Choroid plexus epithelial cell (primary cell): ENCODE measurements around the gene CTNNA1.

Experiments
- DNase-seq: peaks from one replicate; pipeline ENCODE4 v3.0.0-alpha.2; 2010; ENCODE audit warnings: low read depth
- H3K4me3 ChIP-seq: 2 replicates; pipeline ENCODE4 v1.5.1; 2011; ENCODE audit warnings: low read depth, mild to moderate bottlenecking, control low read depth, low read length, moderate library complexity
- CTCF ChIP-seq: conservative IDR thresholded peaks from 2 replicates; pipeline ENCODE4 v1.5.1; 2011; ENCODE audit warnings: low read depth, mild to moderate bottlenecking, control low read depth, inconsistent platforms, low read length, moderate library complexity

Gene CTNNA1

GRCh38 chr5:138884094-138884493, 130.9 kb downstream of the CTNNA1 start:
- no peak for DNase-seq
- H3K4me3 ChIP-seq: no peak overlapping the region
- no peak for TF ChIP-seq CTCF

- DNase-seq: no peak
- no peak overlapping the region for H3K4me3 ChIP-seq
- TF ChIP-seq CTCF: no peak
These were observed 131.3 kb downstream of the CTNNA1 start for GRCh38 chr5:138884554-138884953.

- DNase-seq: no peak
- no peak for TF ChIP-seq CTCF
- no peak overlapping the region for H3K4me3 ChIP-seq
These were observed 136.8 kb downstream of the CTNNA1 start for GRCh38 chr5:138889994-138890393.

GRCh38 chr5:138890644-138891043, 137.4 kb downstream of the CTNNA1 start:
- H3K4me3 ChIP-seq: no peak overlapping the region
- no peak for DNase-seq
- no peak for TF ChIP-seq CTCF

- no peak overlapping the region for H3K4me3 ChIP-seq
- no peak for TF ChIP-seq CTCF
- no peak for DNase-seq
These were observed 142.7 kb downstream of the CTNNA1 start for GRCh38 chr5:138895918-138896317.

GRCh38 chr5:138898299-138898698, 145.1 kb downstream of the CTNNA1 start:
- H3K4me3 ChIP-seq: no peak overlapping the region
- DNase-seq: no peak
- no peak for TF ChIP-seq CTCF

GRCh38 chr5:138898742-138899141, 145.5 kb downstream of the CTNNA1 start:
- TF ChIP-seq CTCF: no peak
- H3K4me3 ChIP-seq: no peak overlapping the region
- no peak for DNase-seq
